HG03066 (cell line): ENCODE measurements around the gene MYO1G.
"Not testable (repeated sequence)": the region's sequence is repeated elsewhere in the genome, so short reads cannot be mapped to it uniquely, and the experiment has no call there.

Experiments
- ATAC-seq: cut with Tn5 transposase; IDR thresholded peaks from one replicate; pipeline ENCODE4 v1.9.1; 2021; ENCODE audit warnings: low read depth; ENCODE audit not compliant: unreplicated experiment

The MYO1G gene

GRCh38 chr7:44999245-45000092 lies 20.7 kb upstream of the MYO1G start:
- ATAC-seq = peak; percentile 62

- no peak for ATAC-seq
Observed at GRCh38 chr7:44998153-44998871, 19.5 kb upstream of the MYO1G start.

GRCh38 chr7:44995555-44996493 lies 17.0 kb upstream of the MYO1G start:
- no peak for ATAC-seq

GRCh38 chr7:44994877-44995554 lies 16.2 kb upstream of the MYO1G start:
- no peak for ATAC-seq

GRCh38 chr7:44992004-44992795 lies 13.4 kb upstream of the MYO1G start:
- ATAC-seq = not testable (repeated sequence)

- ATAC-seq = no peak
Observed at GRCh38 chr7:44990109-44991023, 11.6 kb upstream of the MYO1G start.

- no peak for ATAC-seq
Observed at GRCh38 chr7:44989132-44989531, 10.3 kb upstream of the MYO1G start.

GRCh38 chr7:44988701-44989100 lies 9.9 kb upstream of the MYO1G start:
- no peak for ATAC-seq

GRCh38 chr7:44987996-44988395 lies 9.2 kb upstream of the MYO1G start:
- ATAC-seq = no peak

GRCh38 chr7:44987457-44987856 lies 8.6 kb upstream of the MYO1G start:
- ATAC-seq = no peak

GRCh38 chr7:44986218-44987053 lies 7.6 kb upstream of the MYO1G start:
- peak; percentile 97 for ATAC-seq

- ATAC-seq = no peak
Observed at GRCh38 chr7:44985900-44986217, 7.0 kb upstream of the MYO1G start.

- no peak for ATAC-seq
Observed at GRCh38 chr7:44985033-44985695, 6.3 kb upstream of the MYO1G start.

GRCh38 chr7:44984478-44984758 lies 5.6 kb upstream of the MYO1G start:
- no peak for ATAC-seq

GRCh38 chr7:44983742-44984477 lies 5.1 kb upstream of the MYO1G start:
- ATAC-seq = no peak

- no peak for ATAC-seq
Observed at GRCh38 chr7:44982970-44983369, 4.2 kb upstream of the MYO1G start.

GRCh38 chr7:44982535-44982923 lies 3.7 kb upstream of the MYO1G start:
- ATAC-seq = no peak
